Measurements from ENCODE around the gene SYT13.

- no peak for TF ChIP-seq SUZ12 (IDR thresholded peaks at IDR 0.05; ENCODE audit: extremely low read depth, insufficient read depth, insufficient read length)
- no peak for TF ChIP-seq YY1 (IDR thresholded peaks at IDR 0.05; ENCODE audit: insufficient read depth, insufficient read length)
- no peak for TF ChIP-seq ZNF274 (IDR thresholded peaks at IDR 0.05; ENCODE audit: low read depth, low read length)
These were observed 38.7 kb downstream of the SYT13 start for GRCh38 chr11:45247433-45247832.
